Endodermal cell (in vitro differentiated cells): Measurements from ENCODE around the gene AOPEP. TPM values are rescaled to one million over a fixed set of nuclear protein-coding genes. Genes with fewer than 3 reads are reported as not detected.

Source experiments
- DNase-seq: peaks from one replicate; pipeline ENCODE4 v3.0.0-alpha.2; 2017
- H3K27ac ChIP-seq: 2 replicates; pipeline ENCODE4 v1.5.1; 2013; ENCODE audit warnings: mild to moderate bottlenecking, low read depth, low read length, moderate library complexity
- H3K27me3 ChIP-seq: 2 replicates; pipeline ENCODE4 v1.6.1; 2013; ENCODE audit warnings: mild to moderate bottlenecking, low read length, moderate library complexity; ENCODE audit not compliant: insufficient read depth, control insufficient read depth, poor library complexity, severe bottlenecking
- H3K36me3 ChIP-seq: 2 replicates; pipeline ENCODE4 v1.7.0; 2013; ENCODE audit warnings: mild to moderate bottlenecking, low read length, moderate library complexity; ENCODE audit not compliant: control insufficient read depth, insufficient read depth
- H3K4me1 ChIP-seq: one replicate; pipeline ENCODE4 v1.7.0; 2013; ENCODE audit warnings: low read length; ENCODE audit not compliant: control insufficient read depth, insufficient read depth
- H3K4me3 ChIP-seq: 2 replicates; pipeline ENCODE4 v1.5.1; 2013; ENCODE audit warnings: mild to moderate bottlenecking, low read length, moderate library complexity
- H3K9ac ChIP-seq: 2 replicates; pipeline ENCODE4 v1.6.1; 2013; ENCODE audit warnings: mild to moderate bottlenecking, low read length, moderate library complexity; ENCODE audit not compliant: poor library complexity, severe bottlenecking; ENCODE audit errors: extremely low read depth
- H3K9me3 ChIP-seq: 2 replicates; pipeline ENCODE4 v1.6.1; 2013; ENCODE audit warnings: mild to moderate bottlenecking, low read length, moderate library complexity; ENCODE audit not compliant: control insufficient read depth
- H3K27ac Mint-ChIP-seq: 2 replicates; pipeline ENCODE4 v1.8.0; 2020; ENCODE audit warnings: mixed read lengths
- H3K27me3 Mint-ChIP-seq: 2 replicates; pipeline ENCODE4 v1.8.0; 2021; ENCODE audit warnings: mild to moderate bottlenecking, mixed read lengths; ENCODE audit not compliant: insufficient read depth
- H3K36me3 Mint-ChIP-seq: 2 replicates; pipeline ENCODE4 v1.8.0; 2020; ENCODE audit warnings: low read depth, mixed read lengths
- H3K4me1 Mint-ChIP-seq: 2 replicates; pipeline ENCODE4 v1.8.0; 2020; ENCODE audit warnings: mixed read lengths
- H3K4me3 Mint-ChIP-seq: 2 replicates; pipeline ENCODE4 v1.8.0; 2020; ENCODE audit warnings: mild to moderate bottlenecking, moderate library complexity, mixed read lengths
- H3K9me3 Mint-ChIP-seq: 2 replicates; pipeline ENCODE4 v1.8.0; 2020; ENCODE audit warnings: mild to moderate bottlenecking, mixed read lengths
- CTCF ChIP-seq: fragments of 200-600 bp; sonication (generic); conservative IDR thresholded peaks from 2 replicates; pipeline ENCODE4 v1.5.0; 2021; ENCODE audit warnings: antibody characterized with exemption, mild to moderate bottlenecking
- WGBS, 2 experiments: methylation state at CpG; one replicate each; pipeline versions ENCODE4 v1.1.5 to v1.1.7; 2013; ENCODE audit warnings: missing lambda C conversion rate in 2 of 2, mixed read lengths in 1 of 2; ENCODE audit not compliant: insufficient coverage in 1 of 2, insufficient read length in 1 of 2; 5-methylcytosine and 5-hydroxymethylcytosine counted together
- total RNA-seq, 2 donors: library from RNA; stranded (reverse); fragmentation: NEBNext Ultra II Directional in 1 of 2; extraction: Animal tissue kit (Norgen Biotek cat#: 25700) in 1 of 2; gene quantifications; 2 replicates in 1 of 2; 3 replicates in 1 of 2; pipeline ENCODE4 v1.2.1, GENCODE V29; 2021

The AOPEP gene
- total RNA-seq, 2 donors from 2014 or later, result 23.4 to 33.7 TPM

GRCh38 chr9:95014917-95015316 lies 288.4 kb downstream of the AOPEP start:
- H3K27me3 ChIP-seq, result no peaks in the 10 kb centered on the region
- WGBS, 2 experiments, result 88 to 100% methylated on average over 1 to 2 of the region's 2 CpGs
- peaks cover 6% of the 10 kb centered on the region for H3K36me3 ChIP-seq
- no peak overlapping the region for H3K4me3 ChIP-seq
- no peaks in the 10 kb centered on the region for H3K9me3 ChIP-seq
- no peaks in the 10 kb centered on the region for H3K4me1 ChIP-seq
- no peak overlapping the region for H3K4me3 Mint-ChIP-seq
- TF ChIP-seq CTCF, result no peak
- H3K4me1 Mint-ChIP-seq, result no peaks in the 10 kb centered on the region
- no peaks in the 10 kb centered on the region for H3K27me3 Mint-ChIP-seq
- H3K27ac Mint-ChIP-seq, result no peak overlapping the region
- H3K9ac ChIP-seq, result no peak overlapping the region
- H3K9me3 Mint-ChIP-seq, result no peaks in the 10 kb centered on the region
- H3K36me3 Mint-ChIP-seq, result peaks cover 2% of the 10 kb centered on the region
- no peak for DNase-seq
- H3K27ac ChIP-seq, result no peak overlapping the region

- no peaks in the 10 kb centered on the region for H3K27me3 Mint-ChIP-seq
- Histone ChIP-seq H3K27me3 (no peaks in the 10 kb centered on the region), H3K36me3 (peaks cover 6% of the 10 kb centered on the region), H3K27ac (no peak overlapping the region), H3K4me1 (no peaks in the 10 kb centered on the region), H3K9ac (no peak overlapping the region), H3K9me3 (no peaks in the 10 kb centered on the region), H3K4me3 (no peak overlapping the region)
- no peak for DNase-seq
- H3K9me3 Mint-ChIP-seq, result no peaks in the 10 kb centered on the region
- no peaks in the 10 kb centered on the region for H3K4me1 Mint-ChIP-seq
- peaks cover 6% of the 10 kb centered on the region for H3K36me3 Mint-ChIP-seq
- no peak for TF ChIP-seq CTCF
- H3K4me3 Mint-ChIP-seq, result no peak overlapping the region
- WGBS, 2 experiments, result 93 to 94% methylated on average over 3 to 4 of the region's 4 CpGs
- H3K27ac Mint-ChIP-seq, result no peak overlapping the region
Measured at GRCh38 chr9:95015569-95015968, 289.1 kb downstream of the AOPEP start.

- H3K4me1 ChIP-seq, result no peaks in the 10 kb centered on the region
- DNase-seq, result no peak
- no peak overlapping the region for H3K27ac ChIP-seq
- 100% methylated on average over 1 of the region's 1 CpG; no CpG with 5 or more reads in 1 of the 2 experiments for WGBS, 2 experiments
- TF ChIP-seq CTCF, result no peak
- Mint-ChIP-seq H3K36me3 (peaks cover 9% of the 10 kb centered on the region), H3K4me3 (no peak overlapping the region), H3K27me3 (no peaks in the 10 kb centered on the region), H3K4me1 (no peaks in the 10 kb centered on the region), H3K9me3 (no peaks in the 10 kb centered on the region), H3K27ac (no peak overlapping the region)
- no peak overlapping the region for H3K9ac ChIP-seq
- H3K27me3 ChIP-seq, result no peaks in the 10 kb centered on the region
- no peak overlapping the region for H3K4me3 ChIP-seq
- H3K36me3 ChIP-seq, result peaks cover 6% of the 10 kb centered on the region
- H3K9me3 ChIP-seq, result no peaks in the 10 kb centered on the region
Measured at GRCh38 chr9:95017062-95017461, 290.6 kb downstream of the AOPEP start.
